ENCODE data around the gene DHRS13. TPM values are rescaled to one million over a fixed set of nuclear protein-coding genes. Genes with fewer than 3 reads are reported as not detected.

DHRS13 gene
- polyA plus RNA-seq, 1 experiment: 2.8 TPM

GRCh38 chr17:28885951-28886350, 16.9 kb downstream of the DHRS13 start:
- H3K4me3 ChIP-seq (ENCODE audit: low read depth, low read length): no peak overlapping the region
- TF ChIP-seq, protein P1, sequence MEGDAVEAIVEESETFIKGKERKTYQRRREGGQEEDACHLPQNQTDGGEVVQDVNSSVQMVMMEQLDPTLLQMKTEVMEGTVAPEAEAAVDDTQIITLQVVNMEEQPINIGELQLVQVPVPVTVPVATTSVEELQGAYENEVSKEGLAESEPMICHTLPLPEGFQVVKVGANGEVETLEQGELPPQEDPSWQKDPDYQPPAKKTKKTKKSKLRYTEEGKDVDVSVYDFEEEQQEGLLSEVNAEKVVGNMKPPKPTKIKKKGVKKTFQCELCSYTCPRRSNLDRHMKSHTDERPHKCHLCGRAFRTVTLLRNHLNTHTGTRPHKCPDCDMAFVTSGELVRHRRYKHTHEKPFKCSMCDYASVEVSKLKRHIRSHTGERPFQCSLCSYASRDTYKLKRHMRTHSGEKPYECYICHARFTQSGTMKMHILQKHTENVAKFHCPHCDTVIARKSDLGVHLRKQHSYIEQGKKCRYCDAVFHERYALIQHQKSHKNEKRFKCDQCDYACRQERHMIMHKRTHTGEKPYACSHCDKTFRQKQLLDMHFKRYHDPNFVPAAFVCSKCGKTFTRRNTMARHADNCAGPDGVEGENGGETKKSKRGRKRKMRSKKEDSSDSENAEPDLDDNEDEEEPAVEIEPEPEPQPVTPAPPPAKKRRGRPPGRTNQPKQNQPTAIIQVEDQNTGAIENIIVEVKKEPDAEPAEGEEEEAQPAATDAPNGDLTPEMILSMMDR (IDR thresholded peaks at IDR 0.05; ENCODE audit: insufficient read depth, low read depth, low read length): no peak
- ChIA-PET CTCF (interaction anchor here (1.1 to 1.3 kb wide), 2 partner anchors 16 to 159 kb away, joined by 3 read pairs; no protein-coding TSS in a partner anchor), POLR2A (no interaction called here)
- no peak for DNase-seq (ENCODE audit: low read depth)
- H3K27me3 ChIP-seq (ENCODE audit: control insufficient read depth, insufficient read depth, low read length): no peaks in the 10 kb centered on the region
- H3K36me3 ChIP-seq (ENCODE audit: control insufficient read depth, insufficient read depth, low read length): peaks cover 42% of the 10 kb centered on the region

DNA sequence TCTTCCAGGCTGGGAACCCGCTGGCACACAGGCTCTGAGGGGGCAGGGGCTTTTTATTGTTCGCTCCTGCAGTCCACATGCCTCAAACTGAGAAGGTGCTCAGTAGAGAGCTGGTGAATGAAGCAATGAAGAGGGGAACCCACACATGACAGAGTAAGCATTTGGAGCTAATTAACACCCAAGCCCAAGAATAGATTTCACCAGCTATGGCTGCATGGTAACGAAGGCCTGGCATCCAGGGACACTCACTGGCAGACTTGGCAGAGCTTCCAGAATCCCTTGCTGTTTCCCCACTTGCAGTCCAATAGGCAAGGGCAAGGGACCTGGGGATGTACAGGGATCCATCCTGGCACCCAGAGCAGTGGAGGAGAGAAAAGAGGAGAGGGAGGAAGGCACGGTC, 17.5 kb downstream of the DHRS13 start:
- no peaks in the 10 kb centered on the region for H3K27me3 ChIP-seq (ENCODE audit: control insufficient read depth, insufficient read depth, low read length)
- TF ChIP-seq, protein P1 (IDR thresholded peaks at IDR 0.05; ENCODE audit: insufficient read depth, low read depth, low read length): no peak
- H3K4me3 ChIP-seq (ENCODE audit: low read depth, low read length): no peak overlapping the region
- POLR2A ChIA-PET: no interaction called here
- H3K36me3 ChIP-seq (ENCODE audit: control insufficient read depth, insufficient read depth, low read length): peaks cover 47% of the 10 kb centered on the region
- CTCF ChIA-PET: interaction anchor here (1.1 kb wide), 1 partner anchor 17 kb away, joined by 3 read pairs; no protein-coding TSS in a partner anchor
- no peak for DNase-seq (ENCODE audit: low read depth)

DNA sequence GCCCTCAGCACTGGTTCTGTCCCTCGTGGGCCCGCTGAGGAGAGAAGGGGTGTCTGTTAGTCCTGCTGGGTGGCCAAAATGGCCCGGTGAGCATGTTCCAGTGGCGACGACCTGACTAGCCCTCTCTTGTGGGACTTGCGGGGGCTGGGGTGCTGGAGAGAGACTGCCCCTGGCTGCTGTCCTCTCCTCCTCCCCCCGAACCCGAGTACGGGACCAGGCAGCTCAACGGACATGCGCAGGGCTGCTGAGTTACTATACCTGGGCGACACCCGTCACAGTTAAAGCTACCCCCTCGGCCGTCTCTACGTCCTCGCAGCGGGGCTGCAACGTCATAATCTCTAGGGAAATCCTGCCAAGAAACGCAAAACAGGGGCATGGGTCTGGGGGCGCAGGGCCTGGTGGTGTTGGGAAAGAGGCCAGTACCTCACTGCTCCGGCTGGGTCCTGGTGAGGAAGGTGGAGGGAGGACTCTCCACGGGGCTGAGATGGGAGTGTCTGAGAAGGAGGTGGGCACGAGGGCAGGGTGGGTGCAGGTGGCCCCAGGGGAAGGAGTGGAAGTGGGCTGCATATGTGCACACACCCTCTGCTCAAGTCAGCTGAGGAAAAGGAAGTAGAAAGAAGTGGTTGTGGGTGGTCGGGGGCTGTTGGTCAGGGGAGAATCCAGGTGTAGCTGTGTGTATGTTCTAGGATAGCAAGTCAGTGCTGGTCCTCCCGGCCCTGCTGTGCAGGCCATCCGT, 18.7 kb downstream of the DHRS13 start:
- ChIA-PET CTCF (interaction anchor here (1.4 kb wide), 1 partner anchor 12 kb away, joined by 3 read pairs; no protein-coding TSS in a partner anchor), POLR2A (interaction anchor here (0.6 kb wide), 1 partner anchor 28 kb away, joined by 5 read pairs; no protein-coding TSS in a partner anchor)
- no peak for DNase-seq (ENCODE audit: low read depth)
- Histone ChIP-seq H3K27me3 (ENCODE audit: control insufficient read depth, insufficient read depth, low read length) (no peaks in the 10 kb centered on the region), H3K4me3 (ENCODE audit: low read depth, low read length) (no peak overlapping the region), H3K36me3 (ENCODE audit: control insufficient read depth, insufficient read depth, low read length) (peaks cover 58% of the 10 kb centered on the region)
- TF ChIP-seq, protein P1 (IDR thresholded peaks at IDR 0.05; ENCODE audit: insufficient read depth, low read depth, low read length): no peak

DNA sequence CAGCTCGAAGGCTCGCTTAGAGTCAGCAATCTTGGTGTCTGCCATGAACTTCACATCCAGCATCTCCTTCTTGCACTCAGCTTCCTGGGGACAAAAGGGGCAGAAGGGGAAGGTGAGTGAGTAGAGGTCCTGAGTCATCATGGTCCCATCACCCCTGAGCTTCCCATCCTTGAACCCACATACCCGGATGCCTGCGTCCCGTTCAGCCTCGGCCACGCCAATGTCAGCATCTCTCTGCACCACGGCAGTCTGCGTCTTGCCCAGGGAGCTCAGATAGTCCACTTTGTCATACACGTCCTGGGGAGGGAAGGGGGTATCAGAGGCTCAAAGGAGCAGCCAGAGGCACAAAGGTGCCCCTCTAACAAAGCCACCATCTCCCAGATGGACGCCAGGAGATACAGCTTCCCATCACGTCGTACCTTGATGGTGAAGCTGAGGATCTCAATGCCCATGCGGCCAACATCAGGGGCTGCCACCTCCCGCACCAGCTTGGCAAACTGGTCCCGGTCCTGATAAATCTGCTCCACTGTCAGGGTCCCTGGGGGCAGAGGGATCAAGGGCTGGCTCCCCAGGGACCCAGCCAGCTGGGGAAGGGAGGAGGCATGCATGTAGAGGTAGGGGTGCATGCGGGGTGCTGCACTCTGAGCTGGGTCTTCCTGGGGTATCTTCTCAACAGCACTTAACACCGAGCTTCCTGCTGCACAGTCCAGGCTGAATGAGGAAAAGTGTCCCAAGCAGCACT, 20.6 kb downstream of the DHRS13 start:
- no peaks in the 10 kb centered on the region for H3K27me3 ChIP-seq (ENCODE audit: control insufficient read depth, insufficient read depth, low read length)
- H3K4me3 ChIP-seq (ENCODE audit: low read depth, low read length): no peak overlapping the region
- no peak for DNase-seq (ENCODE audit: low read depth)
- ChIA-PET CTCF (interaction anchor here (0.6 to 1.5 kb wide), 5 partner anchors 9 to 296 kb away, joined by 3 to 8 read pairs (median 3); no protein-coding TSS in a partner anchor), POLR2A (no interaction called here)
- H3K36me3 ChIP-seq (ENCODE audit: control insufficient read depth, insufficient read depth, low read length): peaks cover 58% of the 10 kb centered on the region
- TF ChIP-seq, protein P1 (IDR thresholded peaks at IDR 0.05; ENCODE audit: insufficient read depth, low read depth, low read length): no peak

- Histone ChIP-seq H3K27me3 (ENCODE audit: control insufficient read depth, insufficient read depth, low read length) (no peaks in the 10 kb centered on the region), H3K4me3 (ENCODE audit: low read depth, low read length) (no peak overlapping the region), H3K36me3 (ENCODE audit: control insufficient read depth, insufficient read depth, low read length) (peaks cover 55% of the 10 kb centered on the region)
- TF ChIP-seq, protein P1 (IDR thresholded peaks at IDR 0.05; ENCODE audit: insufficient read depth, low read depth, low read length): no peak
- POLR2A ChIA-PET: no interaction called here
- DNase-seq (ENCODE audit: low read depth): no peak
- CTCF ChIA-PET: interaction anchor here (0.6 to 1.5 kb wide), 5 partner anchors 10 to 173 kb away, joined by 3 to 8 read pairs (median 3); no protein-coding TSS in a partner anchor
These were observed 21.3 kb downstream of the DHRS13 start for GRCh38 chr17:28881533-28882056.
